ENCODE results near the gene PNPO. TPM values are rescaled to one million over a fixed set of nuclear protein-coding genes. Genes with fewer than 3 reads are reported as not detected.

PNPO gene
- total RNA-seq, 3 donors from 2014 or later, result 82.8 to 83.5 (median 83.2) TPM

- no peaks in the 10 kb centered on the region for H3K36me3 Mint-ChIP-seq (ENCODE audit: insufficient read depth)
- H3K27me3 Mint-ChIP-seq (ENCODE audit: low read depth), result no peaks in the 10 kb centered on the region
- H3K4me3 Mint-ChIP-seq, result no peak overlapping the region
- peaks cover 21% of the 10 kb centered on the region for H3K4me1 Mint-ChIP-seq (ENCODE audit: low read depth)
- ATAC-seq (no peak), DNase-seq (no peak)
- H3K9me3 Mint-ChIP-seq, result no peaks in the 10 kb centered on the region
Observed at GRCh38 chr17:47967607-47968252, 26.4 kb downstream of the PNPO start.

- no peaks in the 10 kb centered on the region for H3K9me3 Mint-ChIP-seq
- H3K27me3 Mint-ChIP-seq (ENCODE audit: low read depth), result no peaks in the 10 kb centered on the region
- peaks cover 25% of the 10 kb centered on the region for H3K4me1 Mint-ChIP-seq (ENCODE audit: low read depth)
- ATAC-seq (no peak), DNase-seq (no peak)
- H3K36me3 Mint-ChIP-seq (ENCODE audit: insufficient read depth), result no peaks in the 10 kb centered on the region
- no peak overlapping the region for H3K4me3 Mint-ChIP-seq
Observed at GRCh38 chr17:47968836-47969235, 27.5 kb downstream of the PNPO start.

- Mint-ChIP-seq H3K27me3 (ENCODE audit: low read depth) (no peaks in the 10 kb centered on the region), H3K4me1 (ENCODE audit: low read depth) (peaks cover 25% of the 10 kb centered on the region), H3K36me3 (ENCODE audit: insufficient read depth) (peaks cover 5% of the 10 kb centered on the region), H3K4me3 (peak overlapping the region; percentile 96), H3K9me3 (no peaks in the 10 kb centered on the region)
- DNase-seq (no peak), ATAC-seq (no peak)
Observed at GRCh38 chr17:47969930-47970724, 28.8 kb downstream of the PNPO start.

GRCh38 chr17:47970725-47971499 is 29.5 kb downstream of the PNPO start, which contains the start of gene CDK5RAP3:
TSS of gene CDK5RAP3 (plus strand) at chr17:47971113. CDS start at chr17:47971147, 34 bp downstream.
- no peaks in the 10 kb centered on the region for H3K9me3 Mint-ChIP-seq
- H3K4me1 Mint-ChIP-seq (ENCODE audit: low read depth), result peaks cover 25% of the 10 kb centered on the region
- H3K27me3 Mint-ChIP-seq (ENCODE audit: low read depth), result no peaks in the 10 kb centered on the region
- H3K4me3 Mint-ChIP-seq, result peak within 1 kb of the TSS; percentile 96
- peaks cover 9% of the 10 kb centered on the region for H3K36me3 Mint-ChIP-seq (ENCODE audit: insufficient read depth)
- ATAC-seq (peak; percentile 99 to 100), DNase-seq (peak; percentile 98)

- ATAC-seq, result no peak
- no peak for DNase-seq
- Mint-ChIP-seq H3K27me3 (ENCODE audit: low read depth) (no peaks in the 10 kb centered on the region), H3K4me1 (ENCODE audit: low read depth) (peaks cover 25% of the 10 kb centered on the region), H3K36me3 (ENCODE audit: insufficient read depth) (peaks cover 16% of the 10 kb centered on the region), H3K4me3 (no peak overlapping the region), H3K9me3 (no peaks in the 10 kb centered on the region)
Observed at GRCh38 chr17:47973541-47973940, 32.2 kb downstream of the PNPO start.

GRCh38 chr17:47975189-47975822 is 33.9 kb downstream of the PNPO start:
- no peak for DNase-seq

GRCh38 chr17:47975823-47976205 is 34.4 kb downstream of the PNPO start:
- no peaks in the 10 kb centered on the region for H3K27me3 Mint-ChIP-seq (ENCODE audit: low read depth)
- H3K9me3 Mint-ChIP-seq, result no peaks in the 10 kb centered on the region
- no peak for DNase-seq
- H3K4me1 Mint-ChIP-seq (ENCODE audit: low read depth), result peaks cover 13% of the 10 kb centered on the region
- H3K4me3 Mint-ChIP-seq, result no peak overlapping the region
- no peak for ATAC-seq
- H3K36me3 Mint-ChIP-seq (ENCODE audit: insufficient read depth), result peaks cover 30% of the 10 kb centered on the region

More at GRCh38 chr17:47975189-47975822, 33.9 kb downstream of the PNPO start:
- no peak for ATAC-seq
- no peaks in the 10 kb centered on the region for H3K9me3 Mint-ChIP-seq
- H3K4me3 Mint-ChIP-seq, result no peak overlapping the region
- peaks cover 25% of the 10 kb centered on the region for H3K36me3 Mint-ChIP-seq (ENCODE audit: insufficient read depth)
- no peaks in the 10 kb centered on the region for H3K27me3 Mint-ChIP-seq (ENCODE audit: low read depth)
- peaks cover 17% of the 10 kb centered on the region for H3K4me1 Mint-ChIP-seq (ENCODE audit: low read depth)

GRCh38 chr17:47978324-47978723 is 37.0 kb downstream of the PNPO start:
- DNase-seq (peak; percentile 32), ATAC-seq (peak; percentile 78 to 82)
- Mint-ChIP-seq H3K9me3 (no peaks in the 10 kb centered on the region), H3K4me1 (ENCODE audit: low read depth) (peaks cover 9% of the 10 kb centered on the region), H3K36me3 (ENCODE audit: insufficient read depth) (peaks cover 30% of the 10 kb centered on the region), H3K4me3 (no peak overlapping the region), H3K27me3 (ENCODE audit: low read depth) (no peaks in the 10 kb centered on the region)

- peaks cover 33% of the 10 kb centered on the region for H3K36me3 Mint-ChIP-seq (ENCODE audit: insufficient read depth)
- H3K27me3 Mint-ChIP-seq (ENCODE audit: low read depth), result no peaks in the 10 kb centered on the region
- ATAC-seq (no peak), DNase-seq (no peak)
- no peak overlapping the region for H3K4me3 Mint-ChIP-seq
- no peaks in the 10 kb centered on the region for H3K9me3 Mint-ChIP-seq
- peaks cover 7% of the 10 kb centered on the region for H3K4me1 Mint-ChIP-seq (ENCODE audit: low read depth)
Observed at GRCh38 chr17:47980541-47980940, 39.2 kb downstream of the PNPO start.

GRCh38 chr17:47981462-47981861 is 40.1 kb downstream of the PNPO start:
- no peaks in the 10 kb centered on the region for H3K9me3 Mint-ChIP-seq
- ATAC-seq (no peak), DNase-seq (no peak)
- no peaks in the 10 kb centered on the region for H3K27me3 Mint-ChIP-seq (ENCODE audit: low read depth)
- H3K4me1 Mint-ChIP-seq (ENCODE audit: low read depth), result peaks cover 7% of the 10 kb centered on the region
- no peak overlapping the region for H3K4me3 Mint-ChIP-seq
- H3K36me3 Mint-ChIP-seq (ENCODE audit: insufficient read depth), result peaks cover 29% of the 10 kb centered on the region

- no peak for DNase-seq
- Mint-ChIP-seq H3K4me3 (no peak overlapping the region), H3K9me3 (no peaks in the 10 kb centered on the region), H3K4me1 (ENCODE audit: low read depth) (peaks cover 7% of the 10 kb centered on the region), H3K36me3 (ENCODE audit: insufficient read depth) (peaks cover 27% of the 10 kb centered on the region), H3K27me3 (ENCODE audit: low read depth) (no peaks in the 10 kb centered on the region)
- no peak for ATAC-seq
Observed at GRCh38 chr17:47982091-47982617, 40.8 kb downstream of the PNPO start.

- Mint-ChIP-seq H3K27me3 (ENCODE audit: low read depth) (no peaks in the 10 kb centered on the region), H3K36me3 (ENCODE audit: insufficient read depth) (peaks cover 24% of the 10 kb centered on the region), H3K4me1 (ENCODE audit: low read depth) (peaks cover 7% of the 10 kb centered on the region), H3K9me3 (no peaks in the 10 kb centered on the region), H3K4me3 (no peak overlapping the region)
- DNase-seq (no peak), ATAC-seq (no peak)
Observed at GRCh38 chr17:47982645-47983390, 41.4 kb downstream of the PNPO start.

GRCh38 chr17:47983492-47984223 is 42.3 kb downstream of the PNPO start:
- Mint-ChIP-seq H3K27me3 (ENCODE audit: low read depth) (no peaks in the 10 kb centered on the region), H3K4me1 (ENCODE audit: low read depth) (peaks cover 7% of the 10 kb centered on the region), H3K9me3 (no peaks in the 10 kb centered on the region), H3K4me3 (no peak overlapping the region), H3K36me3 (ENCODE audit: insufficient read depth) (peaks cover 22% of the 10 kb centered on the region)
- DNase-seq (no peak), ATAC-seq (no peak)
